Anterior cingulate cortex (tissue), 58 donors: ENCODE measurements around the gene GNB3.
"Not testable (repeated sequence)": the region's sequence is repeated elsewhere in the genome, so short reads cannot be mapped to it uniquely, and the experiment has no call there.

Experiments used
- DNase-seq, 58 donors: peaks; one replicate each; lab custom pipeline; 2025; lab: John Stamatoyannopoulos, UW

GNB3 gene

DNA sequence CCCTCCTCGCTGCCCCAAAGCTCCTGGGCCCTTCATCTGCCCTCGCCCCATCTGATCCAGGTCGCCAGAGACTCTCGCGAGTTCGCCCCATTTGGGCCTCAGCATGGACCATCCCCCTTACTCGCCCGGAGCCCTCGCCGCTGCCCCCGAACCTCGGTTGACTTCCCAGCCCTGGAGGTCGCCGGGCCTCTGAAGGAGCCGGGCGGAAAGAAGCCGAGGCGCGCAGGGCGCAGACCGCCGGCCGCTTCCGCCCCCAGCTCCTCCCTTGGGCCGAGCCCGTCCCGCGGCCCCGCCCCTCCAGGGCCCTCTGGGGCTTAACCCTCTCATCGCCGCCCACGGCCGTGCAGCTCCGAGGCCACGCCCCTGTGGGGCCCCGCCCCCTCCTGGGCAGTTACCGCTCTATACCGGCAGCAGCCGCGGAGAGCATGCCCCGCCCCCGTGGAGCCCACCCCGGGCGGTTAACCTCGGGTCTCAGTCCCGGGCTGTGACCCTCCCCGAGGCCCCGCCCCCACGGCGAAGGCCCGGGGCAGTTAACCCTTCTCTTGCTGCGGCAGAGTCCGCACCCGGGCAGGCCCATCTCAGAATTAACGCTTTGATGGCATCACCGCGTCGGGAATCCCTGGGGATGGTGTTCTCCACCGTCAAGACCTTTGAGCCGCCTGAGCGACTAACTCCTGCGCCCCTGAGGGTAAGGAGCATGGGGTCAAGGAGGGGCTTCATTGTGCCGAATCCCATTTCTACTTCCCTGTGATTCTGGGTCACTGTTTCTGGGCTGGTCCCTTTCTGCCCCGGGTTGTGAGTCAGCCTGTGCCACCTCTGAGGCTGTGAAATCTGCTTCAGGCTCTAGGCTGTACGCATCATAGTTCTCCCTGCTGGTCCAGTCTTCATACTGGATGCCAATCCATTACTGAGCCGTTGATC, 32.6 kb downstream of the GNB3 start, which contains the start of gene SPSB2:
TSS of gene SPSB2 (minus strand) at position 210 of the 921 bp plus-strand sequence. CDS start 402 bp downstream, outside the sequence.
- peak; percentile 37 to 96 (median 88) for DNase-seq

DNA sequence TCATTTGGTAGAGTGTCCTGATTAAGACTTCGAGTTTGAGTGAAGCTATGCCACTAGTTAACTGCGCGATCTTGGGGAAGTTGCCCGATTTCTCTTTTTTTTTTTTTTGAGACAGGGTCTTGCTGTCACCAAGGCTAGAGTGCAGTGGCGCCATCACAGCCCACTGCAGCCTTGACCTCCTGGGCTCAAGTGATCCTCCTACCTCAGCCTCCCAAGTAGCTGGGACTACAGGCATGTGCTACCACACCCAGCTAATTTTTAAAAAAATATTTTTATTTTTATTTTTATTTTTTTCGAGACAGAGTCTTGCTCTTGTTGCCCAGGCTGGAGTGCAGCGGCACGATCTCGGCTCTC, 33.3 kb downstream of the GNB3 start:
- not testable (repeated sequence) for DNase-seq

DNA sequence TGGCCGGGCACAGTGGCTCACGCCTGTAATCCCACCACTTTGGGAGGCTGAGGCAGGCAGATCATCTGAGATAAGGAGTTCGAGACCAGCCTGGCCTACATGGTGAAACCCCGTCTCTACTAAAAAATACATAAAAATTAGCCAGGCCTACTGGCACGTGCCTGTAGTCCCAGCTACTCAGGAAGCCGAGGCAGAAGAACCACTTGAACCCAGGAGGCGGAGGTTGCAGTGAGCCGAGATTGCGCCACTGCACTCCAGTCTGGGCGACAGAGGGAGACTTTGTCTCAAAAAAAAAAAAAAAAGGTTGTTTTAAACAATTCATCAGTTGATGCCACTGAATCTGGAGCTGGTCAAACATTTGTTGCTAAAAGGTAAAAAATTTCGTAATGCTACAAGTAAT, 39.1 kb downstream of the GNB3 start:
- not testable (repeated sequence) for DNase-seq

DNA sequence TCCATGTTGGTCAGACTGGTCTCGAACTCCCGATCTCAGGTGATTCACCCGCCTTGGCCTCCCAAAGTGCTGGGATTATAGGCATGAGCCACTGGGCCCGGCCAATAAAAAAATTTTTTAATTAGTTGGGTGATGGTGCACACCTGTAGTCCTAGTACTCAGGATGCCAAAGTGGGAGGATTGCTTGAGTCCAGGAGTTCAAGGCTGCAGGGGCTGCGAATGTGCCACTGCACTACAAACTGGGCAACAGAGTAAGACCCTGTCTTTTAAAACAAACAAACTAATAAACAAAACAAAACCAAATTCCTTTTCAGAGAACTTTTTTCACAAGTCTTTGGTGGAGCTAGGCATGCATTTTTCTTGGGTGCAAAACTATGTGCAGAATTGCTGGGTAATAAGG, 42.5 kb downstream of the GNB3 start:
- no peak for DNase-seq

DNA sequence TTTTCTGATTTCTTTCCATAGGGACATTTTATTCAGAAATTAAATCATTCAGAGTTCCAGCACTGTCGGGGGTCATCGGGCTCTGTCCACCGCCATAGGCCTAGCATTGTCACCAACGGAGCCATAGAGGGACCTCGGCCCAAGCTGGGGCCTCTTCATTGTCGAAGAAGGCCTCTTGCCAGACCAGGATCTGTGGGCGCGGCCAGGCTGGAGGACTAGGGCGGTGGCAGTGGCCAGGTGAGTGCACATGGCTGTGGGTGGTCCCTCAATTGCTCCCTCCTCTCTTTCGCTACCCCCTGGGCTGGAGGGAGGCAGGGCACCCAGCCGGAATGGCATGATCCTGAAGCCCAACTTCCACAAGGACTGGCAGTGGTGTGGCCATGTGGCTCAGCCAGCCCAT, 43.0 kb downstream of the GNB3 start:
- no peak for DNase-seq

DNA sequence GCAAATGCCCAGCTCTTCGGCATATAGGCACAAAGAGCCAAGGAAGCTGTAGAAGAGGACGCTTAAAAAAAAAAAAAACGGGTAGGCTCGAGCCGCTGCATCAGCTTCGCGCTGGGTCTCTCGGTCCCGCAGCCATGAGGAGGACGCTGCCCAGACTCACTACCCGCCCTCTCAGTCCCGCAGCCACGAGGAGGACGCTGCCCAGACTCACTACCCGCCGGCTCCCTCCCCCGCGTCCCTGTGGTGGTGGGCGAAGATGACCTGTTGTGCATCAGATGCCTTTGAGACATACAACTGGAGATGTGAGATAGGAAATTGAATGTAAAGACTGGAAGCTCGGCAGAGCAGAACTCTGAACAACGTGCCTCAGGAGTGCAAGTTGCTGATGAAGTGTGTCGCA, 43.8 kb downstream of the GNB3 start:
- DNase-seq, result no peak

DNA sequence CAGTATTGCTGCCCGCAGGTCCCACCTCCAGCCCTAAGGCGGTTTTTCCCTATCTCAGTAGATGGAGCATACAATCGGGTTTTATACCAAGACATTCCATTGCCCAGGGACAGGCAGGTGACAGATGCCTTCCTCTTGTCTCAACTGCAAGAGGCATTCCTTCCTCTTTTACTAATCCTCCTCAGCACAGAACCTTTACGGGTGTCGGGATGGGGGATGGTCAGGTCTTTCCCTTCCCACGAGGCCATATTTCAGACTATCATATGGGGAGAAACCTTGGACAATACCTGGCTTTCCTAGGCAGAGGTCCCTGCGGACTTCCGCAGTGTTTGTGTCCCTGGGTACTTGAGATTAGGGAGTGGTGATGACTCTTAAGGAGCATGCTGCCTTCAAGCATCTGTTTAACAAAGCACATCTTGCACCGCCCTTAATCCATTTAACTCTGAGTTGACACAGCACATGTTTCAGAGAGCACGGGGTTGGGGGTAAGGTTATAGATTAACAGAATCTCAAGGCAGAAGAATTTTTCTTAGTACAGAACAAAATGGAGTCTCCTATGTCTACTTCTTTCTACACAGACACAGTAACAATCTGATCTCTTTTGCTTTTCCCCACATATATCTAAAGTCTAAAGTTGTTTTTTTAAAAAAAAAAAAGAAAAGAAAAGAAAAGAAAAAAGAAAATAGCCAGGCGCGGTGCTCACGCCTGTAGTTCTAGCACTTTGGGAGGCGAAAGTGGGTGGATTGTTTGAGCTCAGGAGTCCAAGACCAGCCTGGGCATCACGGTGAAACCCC, 45.7 kb downstream of the GNB3 start:
- DNase-seq, result not testable (repeated sequence)

DNA sequence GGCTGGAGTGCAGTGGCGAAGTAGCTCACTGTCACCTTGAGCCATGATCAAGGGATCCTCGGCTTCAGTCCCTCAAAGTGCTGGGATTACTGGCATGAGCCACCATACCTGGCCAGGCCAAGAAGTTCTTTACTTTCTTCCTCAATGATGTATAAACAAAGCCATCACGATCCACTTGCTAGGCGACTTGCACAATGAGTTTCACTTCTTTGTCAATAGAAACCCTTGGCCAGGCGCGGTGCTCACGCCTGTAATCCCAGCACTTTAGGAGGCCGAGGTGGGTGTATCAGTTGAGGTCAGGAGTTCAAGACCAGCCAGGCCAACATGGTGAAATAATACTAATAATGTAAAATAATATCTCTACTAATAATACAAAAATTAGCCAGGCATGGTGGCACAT, 46.7 kb downstream of the GNB3 start:
- no peak for DNase-seq

DNA sequence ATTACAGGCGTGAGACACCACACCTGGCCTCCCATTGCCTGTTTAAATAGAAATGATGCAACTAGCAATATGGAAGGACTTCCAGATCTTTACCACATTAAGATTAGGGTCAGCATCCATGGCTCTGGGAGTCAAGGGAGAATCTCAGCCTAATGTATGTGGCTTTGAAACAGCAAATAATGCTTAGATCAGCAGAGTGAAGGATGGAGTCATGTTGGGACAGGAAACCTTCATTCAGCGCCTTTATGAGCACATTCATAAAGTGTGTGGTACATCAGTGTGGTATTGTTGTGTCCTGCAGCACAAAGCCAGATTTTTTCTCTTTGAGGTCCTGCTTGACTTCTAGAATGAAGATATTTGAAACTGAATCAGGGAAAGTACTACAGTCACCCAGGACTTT, 47.6 kb downstream of the GNB3 start:
- DNase-seq, result no peak

DNA sequence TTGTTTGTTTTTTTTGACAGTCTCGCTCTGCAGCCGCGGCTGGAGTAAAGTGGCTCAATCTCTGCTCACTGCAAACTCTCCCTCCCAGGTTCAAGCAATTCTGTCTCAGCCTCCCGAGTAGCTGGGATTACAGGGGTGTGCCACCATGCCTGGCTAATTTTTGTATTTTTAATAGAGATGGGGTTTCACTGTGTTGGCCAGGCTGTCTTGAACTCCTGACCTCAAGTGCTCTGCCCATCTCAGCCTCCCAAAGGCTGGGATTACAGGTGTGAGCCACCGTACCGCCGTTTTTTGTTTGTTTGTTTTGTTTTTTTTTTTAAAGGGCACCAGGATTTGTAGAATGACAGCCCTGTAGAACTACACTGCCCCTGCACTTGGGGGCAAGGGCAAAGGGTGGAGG, 48.1 kb downstream of the GNB3 start:
- DNase-seq, result not testable (repeated sequence)

DNA sequence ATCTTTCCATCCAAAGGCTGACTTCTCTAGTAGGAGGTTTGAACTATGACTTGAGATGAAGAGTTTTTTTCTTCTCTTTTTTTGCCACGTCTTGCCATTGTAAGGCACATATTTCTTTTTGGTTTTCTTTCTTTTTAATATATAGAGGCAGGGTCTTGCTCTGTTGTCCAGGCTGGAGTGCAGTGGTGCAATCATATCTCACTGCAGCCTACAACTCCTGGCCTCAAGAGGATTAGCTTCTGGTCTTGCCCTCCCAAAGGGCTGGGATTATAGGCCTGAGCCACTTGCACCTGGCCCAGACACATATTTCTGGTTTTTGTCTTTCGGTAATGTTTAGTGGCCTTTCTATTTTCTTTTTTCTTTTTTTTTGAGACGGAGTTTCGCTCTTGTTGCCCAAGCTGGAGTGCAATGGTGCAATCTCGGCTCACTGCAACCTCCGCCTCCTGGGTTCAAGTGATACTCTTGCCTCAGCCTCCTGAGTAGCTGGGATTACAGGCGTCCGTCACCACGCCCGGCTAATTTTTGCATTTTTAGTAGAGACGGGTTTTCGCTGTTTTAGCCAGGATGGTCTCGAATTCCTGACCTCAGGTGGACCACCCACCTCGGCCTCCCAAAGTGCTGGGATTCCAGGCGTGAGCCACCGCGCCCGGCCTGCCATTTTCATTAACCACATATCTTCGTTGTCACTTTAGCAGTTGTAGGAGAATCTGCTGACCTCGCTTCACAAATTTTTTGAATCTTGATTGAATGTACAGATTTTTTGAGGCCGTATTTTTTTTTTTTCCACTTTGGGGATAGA, 49.2 kb downstream of the GNB3 start:
- not testable (repeated sequence) for DNase-seq

DNA sequence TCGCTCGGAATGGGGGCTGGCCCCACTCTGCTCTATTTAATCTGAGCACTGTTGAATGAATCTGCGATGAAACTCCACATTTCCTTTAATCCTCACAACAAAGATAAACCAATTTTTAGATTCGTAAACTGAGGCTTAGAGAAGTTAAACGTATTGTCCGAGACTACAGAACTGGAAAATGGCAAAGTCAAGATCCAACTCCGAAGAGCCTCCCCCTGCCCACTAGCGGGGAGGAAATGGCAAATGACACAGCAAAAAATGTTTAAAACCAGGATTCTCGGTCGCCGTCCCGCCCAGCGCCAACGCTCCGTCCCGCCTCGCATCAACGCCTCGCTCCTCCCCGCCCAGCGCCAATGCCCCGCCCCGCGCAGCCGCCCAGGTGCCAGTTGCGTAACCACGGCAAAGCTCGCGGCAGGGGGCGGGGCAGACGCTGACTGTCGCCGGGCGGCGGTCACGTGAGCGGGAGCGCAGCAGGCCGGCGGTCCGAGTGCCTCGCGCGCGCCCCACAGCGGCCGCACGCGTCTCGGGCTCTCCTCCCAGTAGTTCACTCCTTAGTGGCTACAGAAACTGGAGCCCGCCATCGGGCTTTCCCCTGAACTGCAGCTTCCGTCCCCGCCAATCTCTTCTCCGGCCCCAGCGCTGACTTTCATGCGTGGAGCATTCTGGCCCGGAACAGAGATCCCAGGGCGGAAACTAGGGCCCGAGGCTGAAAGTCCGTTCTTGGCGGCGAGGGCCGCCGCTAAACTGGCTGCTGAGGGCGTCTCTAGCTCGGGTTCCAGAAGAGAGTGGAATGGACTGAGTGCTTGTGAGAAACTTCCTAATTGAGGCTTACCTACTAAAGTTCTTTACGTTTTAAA, 50.3 kb downstream of the GNB3 start:
- DNase-seq, result peak; percentile 80 to 99 (median 96)

DNA sequence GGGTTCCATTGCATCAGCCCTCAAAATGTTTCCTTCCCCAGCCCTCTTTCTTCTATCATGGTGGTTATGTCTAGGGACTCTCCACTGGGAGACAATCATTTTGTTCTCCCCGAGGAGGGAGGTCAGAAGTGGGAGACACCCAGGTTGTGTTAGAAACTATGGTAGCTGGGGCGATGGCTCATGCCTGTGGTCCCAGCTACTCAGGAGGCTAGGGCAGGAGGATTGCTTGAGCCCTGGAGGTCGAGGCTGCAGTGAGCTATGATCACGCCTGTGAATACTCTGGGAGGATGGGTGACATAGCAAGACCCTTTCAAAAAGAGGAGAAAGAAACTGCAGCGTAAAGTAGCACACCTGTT, 50.9 kb downstream of the GNB3 start:
- no peak for DNase-seq

DNA sequence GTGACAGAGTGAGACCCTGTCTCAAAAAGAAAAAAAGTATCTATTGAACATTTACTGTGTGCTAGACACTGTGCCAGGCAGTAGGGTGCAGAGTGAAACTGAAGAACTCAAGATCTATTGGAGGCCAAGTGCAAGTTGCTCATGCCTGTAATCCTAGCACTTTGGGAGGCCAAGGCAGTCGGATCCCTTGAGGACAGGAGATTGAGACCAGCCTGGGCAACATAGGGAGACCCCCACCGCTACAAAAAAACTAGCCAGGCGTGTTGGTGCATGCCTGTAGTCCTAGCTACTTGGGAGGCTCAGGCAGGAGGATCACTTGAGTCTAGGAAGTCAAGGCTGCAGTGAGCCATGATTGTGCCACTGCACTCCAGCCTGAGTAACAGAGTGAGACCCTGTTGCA, 52.0 kb downstream of the GNB3 start:
- not testable (repeated sequence) for DNase-seq

DNA sequence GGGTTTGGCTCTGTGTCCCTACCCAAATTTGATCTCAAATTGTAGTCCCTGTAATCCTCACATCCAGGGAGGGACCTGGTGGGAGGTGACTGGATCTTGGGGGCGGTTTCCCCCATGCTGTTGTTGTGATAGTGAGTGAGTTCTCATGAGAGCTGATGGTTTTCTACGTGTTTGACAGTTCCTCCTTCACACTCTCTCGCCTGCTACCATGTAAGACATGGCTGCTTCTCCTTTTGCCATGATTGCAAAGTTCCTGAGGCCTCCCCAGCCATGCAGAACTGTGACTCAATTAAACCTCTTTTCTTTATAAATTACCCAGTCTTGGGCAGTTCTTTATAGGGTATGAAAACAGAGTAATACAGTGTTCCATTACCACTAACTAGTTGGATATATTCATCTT, 53.6 kb downstream of the GNB3 start:
- DNase-seq, result no peak
